Activated naive CD4-positive, alpha-beta T cell treated with anti-CD3 and anti-CD28 coated beads, Interleukin-2, amount 10 ng/mL, durations not matched to agents 7 days and 5 days (primary cell): ENCODE results near the gene AUTS2.

Experiments
- CTCF ChIA-PET: fragments of 350-600 bp; sonication (Branson Sonifier 250); formaldehyde crosslinking; loops from one replicate; lab custom pipeline; 2021; ENCODE audit warnings: antibody characterized with exemption; lab: Charles Lee
- DNase-seq: peaks from one replicate; pipeline ENCODE4 v3.0.0-alpha.2; 2020
- H3K27ac Mint-ChIP-seq: one replicate; pipeline ENCODE4 v1.8.0; 2021; ENCODE audit warnings: mild to moderate bottlenecking, moderate library complexity, mixed read lengths
- H3K27me3 Mint-ChIP-seq: one replicate; pipeline ENCODE4 v1.8.0; 2021; ENCODE audit warnings: mild to moderate bottlenecking, mixed read lengths
- H3K36me3 Mint-ChIP-seq: one replicate; pipeline ENCODE4 v1.8.0; 2021; ENCODE audit warnings: mixed read lengths
- H3K4me1 Mint-ChIP-seq: one replicate; pipeline ENCODE4 v1.8.0; 2021; ENCODE audit warnings: mixed read lengths
- H3K4me3 Mint-ChIP-seq: one replicate; pipeline ENCODE4 v1.8.0; 2021; ENCODE audit warnings: mild to moderate bottlenecking, moderate library complexity, mixed read lengths
- H3K9me3 Mint-ChIP-seq: one replicate; pipeline ENCODE4 v1.8.0; 2021; ENCODE audit warnings: mixed read lengths

Gene AUTS2

GRCh38 chr7:69690329-69690728, 92.1 kb downstream of the AUTS2 start:
- Mint-ChIP-seq H3K27ac (no peak overlapping the region), H3K4me3 (no peak overlapping the region), H3K27me3 (no peaks in the 10 kb centered on the region), H3K4me1 (no peaks in the 10 kb centered on the region), H3K36me3 (no peaks in the 10 kb centered on the region), H3K9me3 (no peaks in the 10 kb centered on the region)
- DNase-seq, result no peak
- CTCF ChIA-PET, result no interaction called here

GRCh38 chr7:69691327-69691726, 93.1 kb downstream of the AUTS2 start:
- no peak overlapping the region for H3K27ac Mint-ChIP-seq
- H3K9me3 Mint-ChIP-seq, result no peaks in the 10 kb centered on the region
- CTCF ChIA-PET, result no interaction called here
- no peaks in the 10 kb centered on the region for H3K27me3 Mint-ChIP-seq
- H3K4me3 Mint-ChIP-seq, result no peak overlapping the region
- DNase-seq, result no peak
- H3K4me1 Mint-ChIP-seq, result peaks cover 6% of the 10 kb centered on the region
- H3K36me3 Mint-ChIP-seq, result no peaks in the 10 kb centered on the region

GRCh38 chr7:69691734-69692133, 93.5 kb downstream of the AUTS2 start:
- no peak overlapping the region for H3K27ac Mint-ChIP-seq
- no peaks in the 10 kb centered on the region for H3K9me3 Mint-ChIP-seq
- CTCF ChIA-PET, result no interaction called here
- no peak for DNase-seq
- H3K4me3 Mint-ChIP-seq, result no peak overlapping the region
- H3K27me3 Mint-ChIP-seq, result no peaks in the 10 kb centered on the region
- H3K36me3 Mint-ChIP-seq, result no peaks in the 10 kb centered on the region
- H3K4me1 Mint-ChIP-seq, result peaks cover 7% of the 10 kb centered on the region

- peaks cover 7% of the 10 kb centered on the region for H3K4me1 Mint-ChIP-seq
- CTCF ChIA-PET, result no interaction called here
- no peaks in the 10 kb centered on the region for H3K36me3 Mint-ChIP-seq
Measured at GRCh38 chr7:69692611-69693010, 94.3 kb downstream of the AUTS2 start.

GRCh38 chr7:69693042-69693441, 94.8 kb downstream of the AUTS2 start:
- no peak overlapping the region for H3K4me3 Mint-ChIP-seq
- H3K4me1 Mint-ChIP-seq, result peaks cover 7% of the 10 kb centered on the region
- CTCF ChIA-PET, result no interaction called here
- H3K27ac Mint-ChIP-seq, result no peak overlapping the region
- no peaks in the 10 kb centered on the region for H3K36me3 Mint-ChIP-seq
- no peaks in the 10 kb centered on the region for H3K9me3 Mint-ChIP-seq
- DNase-seq, result no peak
- H3K27me3 Mint-ChIP-seq, result no peaks in the 10 kb centered on the region

More at GRCh38 chr7:69692611-69693010, 94.3 kb downstream of the AUTS2 start:
- no peak overlapping the region for H3K4me3 Mint-ChIP-seq
- no peak for DNase-seq
- no peaks in the 10 kb centered on the region for H3K27me3 Mint-ChIP-seq
- no peak overlapping the region for H3K27ac Mint-ChIP-seq
- H3K9me3 Mint-ChIP-seq, result no peaks in the 10 kb centered on the region

- CTCF ChIA-PET, result interaction anchor here (0.5 kb wide), 1 partner anchor 362 kb away, joined by 3 read pairs; no protein-coding TSS in a partner anchor
- no peaks in the 10 kb centered on the region for H3K36me3 Mint-ChIP-seq
- DNase-seq, result no peak
- H3K9me3 Mint-ChIP-seq, result no peaks in the 10 kb centered on the region
- H3K27me3 Mint-ChIP-seq, result no peaks in the 10 kb centered on the region
- H3K27ac Mint-ChIP-seq, result no peak overlapping the region
- peaks cover 7% of the 10 kb centered on the region for H3K4me1 Mint-ChIP-seq
- H3K4me3 Mint-ChIP-seq, result no peak overlapping the region
Measured at GRCh38 chr7:69696054-69696591, 97.8 kb downstream of the AUTS2 start.

- Mint-ChIP-seq H3K9me3 (no peaks in the 10 kb centered on the region), H3K27ac (no peak overlapping the region), H3K4me1 (peaks cover 7% of the 10 kb centered on the region), H3K4me3 (no peak overlapping the region), H3K36me3 (no peaks in the 10 kb centered on the region), H3K27me3 (no peaks in the 10 kb centered on the region)
- CTCF ChIA-PET, result interaction anchor here (0.5 to 1.0 kb wide), 2 partner anchors 10 to 363 kb away, joined by 3 to 4 read pairs; no protein-coding TSS in a partner anchor
- no peak for DNase-seq
Measured at GRCh38 chr7:69696686-69697685, 98.7 kb downstream of the AUTS2 start.

- Mint-ChIP-seq H3K9me3 (no peaks in the 10 kb centered on the region), H3K4me1 (peaks cover 7% of the 10 kb centered on the region), H3K27ac (no peak overlapping the region), H3K4me3 (no peak overlapping the region), H3K36me3 (no peaks in the 10 kb centered on the region), H3K27me3 (no peaks in the 10 kb centered on the region)
- DNase-seq, result no peak
- CTCF ChIA-PET, result interaction anchor here (1.0 kb wide), 1 partner anchor 11 kb away, joined by 4 read pairs; no protein-coding TSS in a partner anchor
Measured at GRCh38 chr7:69698109-69698825, 100.0 kb downstream of the AUTS2 start.

- H3K4me3 Mint-ChIP-seq, result no peak overlapping the region
- H3K27ac Mint-ChIP-seq, result no peak overlapping the region
- CTCF ChIA-PET, result no interaction called here
- H3K36me3 Mint-ChIP-seq, result no peaks in the 10 kb centered on the region
- no peaks in the 10 kb centered on the region for H3K27me3 Mint-ChIP-seq
- no peak for DNase-seq
- H3K9me3 Mint-ChIP-seq, result no peaks in the 10 kb centered on the region
- peaks cover 7% of the 10 kb centered on the region for H3K4me1 Mint-ChIP-seq
Measured at GRCh38 chr7:69699931-69700330, 101.7 kb downstream of the AUTS2 start.

GRCh38 chr7:69700331-69700730, 102.1 kb downstream of the AUTS2 start:
- no peak for DNase-seq
- Mint-ChIP-seq H3K4me3 (no peak overlapping the region), H3K36me3 (no peaks in the 10 kb centered on the region), H3K4me1 (peaks cover 7% of the 10 kb centered on the region), H3K27ac (no peak overlapping the region), H3K9me3 (no peaks in the 10 kb centered on the region), H3K27me3 (no peaks in the 10 kb centered on the region)
- CTCF ChIA-PET, result no interaction called here

GRCh38 chr7:69701288-69701687, 103.0 kb downstream of the AUTS2 start:
- no peaks in the 10 kb centered on the region for H3K36me3 Mint-ChIP-seq
- H3K4me1 Mint-ChIP-seq, result peaks cover 1% of the 10 kb centered on the region
- CTCF ChIA-PET, result no interaction called here
- H3K9me3 Mint-ChIP-seq, result no peaks in the 10 kb centered on the region
- no peak overlapping the region for H3K4me3 Mint-ChIP-seq
- no peaks in the 10 kb centered on the region for H3K27me3 Mint-ChIP-seq
- H3K27ac Mint-ChIP-seq, result no peak overlapping the region
- no peak for DNase-seq

GRCh38 chr7:69702357-69702756, 104.1 kb downstream of the AUTS2 start:
- no peaks in the 10 kb centered on the region for H3K9me3 Mint-ChIP-seq
- H3K27me3 Mint-ChIP-seq, result no peaks in the 10 kb centered on the region
- no peaks in the 10 kb centered on the region for H3K36me3 Mint-ChIP-seq
- no peak overlapping the region for H3K4me3 Mint-ChIP-seq
- CTCF ChIA-PET, result no interaction called here
- no peaks in the 10 kb centered on the region for H3K4me1 Mint-ChIP-seq
- no peak for DNase-seq
- no peak overlapping the region for H3K27ac Mint-ChIP-seq

- Mint-ChIP-seq H3K27me3 (no peaks in the 10 kb centered on the region), H3K36me3 (no peaks in the 10 kb centered on the region), H3K4me1 (no peaks in the 10 kb centered on the region), H3K27ac (no peak overlapping the region), H3K9me3 (no peaks in the 10 kb centered on the region), H3K4me3 (no peak overlapping the region)
- DNase-seq, result no peak
- CTCF ChIA-PET, result no interaction called here
Measured at GRCh38 chr7:69703099-69703498, 104.8 kb downstream of the AUTS2 start.

- Mint-ChIP-seq H3K9me3 (no peaks in the 10 kb centered on the region), H3K27me3 (no peaks in the 10 kb centered on the region), H3K36me3 (no peaks in the 10 kb centered on the region), H3K4me3 (no peak overlapping the region), H3K27ac (no peak overlapping the region), H3K4me1 (no peaks in the 10 kb centered on the region)
- DNase-seq, result no peak
- CTCF ChIA-PET, result no interaction called here
Measured at GRCh38 chr7:69706070-69706469, 107.8 kb downstream of the AUTS2 start.
